Neural cell (in vitro differentiated cells): ENCODE measurements around the gene MPL. TPM values are rescaled to one million over a fixed set of nuclear protein-coding genes. Genes with fewer than 3 reads are reported as not detected.
"Not testable (repeated sequence)": the region's sequence is repeated elsewhere in the genome, so short reads cannot be mapped to it uniquely, and the experiment has no call there.

Source experiments
- H2AFZ ChIP-seq: fragments of 200-600, 300-800 bp; sonication (generic), shearing (Covaris generic); 2 replicates; pipeline ENCODE4 v1.6.0; 2014; ENCODE audit warnings: low read depth, mild to moderate bottlenecking, antibody characterized with exemption, low read length, moderate library complexity
- H3F3A ChIP-seq: fragments of 200-600 bp; shearing (Covaris generic); 2 replicates; pipeline ENCODE4 v1.6.1; 2016; ENCODE audit warnings: mild to moderate bottlenecking, moderate library complexity, mixed read lengths, antibody characterized with exemption, low read length; ENCODE audit not compliant: insufficient read depth, poor library complexity, severe bottlenecking
- H3K27ac ChIP-seq: fragments of 200-600, 300-800 bp; sonication (generic), shearing (Covaris generic); 2 replicates; pipeline ENCODE4 v1.5.1; 2014; ENCODE audit warnings: mild to moderate bottlenecking, low read length, moderate library complexity
- H3K27me3 ChIP-seq: fragments of 300-800, 200-600 bp; sonication (generic), shearing (Covaris generic); 2 replicates; pipeline ENCODE4 v1.6.0; 2014; ENCODE audit warnings: mild to moderate bottlenecking, low read depth, low read length, moderate library complexity; ENCODE audit not compliant: insufficient read depth
- H3K36me3 ChIP-seq: fragments of 300-800, 200-600 bp; sonication (generic), shearing (Covaris generic); 2 replicates; pipeline ENCODE4 v1.5.1; 2014; ENCODE audit warnings: mild to moderate bottlenecking, antibody characterized with exemption, low read length, moderate library complexity; ENCODE audit not compliant: insufficient read depth
- H3K4me2 ChIP-seq: fragments of 300-800, 200-600 bp; sonication (generic), shearing (Covaris generic); 2 replicates; pipeline ENCODE4 v1.6.0; 2014; ENCODE audit warnings: mild to moderate bottlenecking, low read length
- H3K4me3 ChIP-seq: fragments of 300-800, 200-600 bp; sonication (generic), shearing (Covaris generic); 2 replicates; pipeline ENCODE4 v1.5.1; 2014; ENCODE audit warnings: mild to moderate bottlenecking, low read length, moderate library complexity
- H3K79me2 ChIP-seq: fragments of 200-600 bp; shearing (Covaris generic); replicated peaks from 2 replicates; pipeline ENCODE4 v1.6.0; 2014; ENCODE audit warnings: mild to moderate bottlenecking, low read length, moderate library complexity; ENCODE audit not compliant: insufficient read depth
- H3K9ac ChIP-seq: fragments of 300-800, 200-600 bp; sonication (generic), shearing (Covaris generic); 2 replicates; pipeline ENCODE4 v1.6.1; 2016; ENCODE audit warnings: mild to moderate bottlenecking, low read length, mixed read lengths
- H3K9me2 ChIP-seq: fragments of 200-600 bp; shearing (Covaris generic); 2 replicates; pipeline ENCODE4 v1.6.1; 2016; ENCODE audit warnings: mild to moderate bottlenecking, low read length, mixed read lengths; ENCODE audit not compliant: insufficient read depth
- H3K9me3 ChIP-seq: fragments of 200-600, 300-800 bp; sonication (generic), shearing (Covaris generic); 2 replicates; pipeline ENCODE4 v1.6.1; 2016; ENCODE audit warnings: mild to moderate bottlenecking, mixed run types, low read length, moderate library complexity, mixed read lengths
- H4K20me1 ChIP-seq: fragments of 200-600 bp; shearing (Covaris generic); 2 replicates; pipeline ENCODE4 v1.6.1; 2016; ENCODE audit warnings: mild to moderate bottlenecking, mixed run types; ENCODE audit not compliant: insufficient read depth
- EP300 ChIP-seq: fragments of 450-650 bp; conservative IDR thresholded peaks from 2 replicates; pipeline ENCODE4 v1.6.1; 2014; ENCODE audit warnings: antibody characterized with exemption, mild to moderate bottlenecking, moderate library complexity; ENCODE audit not compliant: poor library complexity, severe bottlenecking
- EZH2 ChIP-seq: fragments of 200-600, 300-800 bp; shearing (Covaris generic), sonication (generic); IDR thresholded peaks from 2 replicates; pipeline ENCODE4 v1.6.1; 2014; ENCODE audit warnings: antibody characterized with exemption, low read length, borderline replicate concordance, mild to moderate bottlenecking; ENCODE audit not compliant: insufficient read depth, poor library complexity, severe bottlenecking
- MXI1 ChIP-seq: fragments of 450-650 bp; conservative IDR thresholded peaks from 2 replicates; pipeline ENCODE4 v1.6.1; 2014; ENCODE audit warnings: antibody characterized with exemption, mild to moderate bottlenecking; ENCODE audit not compliant: poor library complexity, severe bottlenecking
- POLR2AphosphoS5 ChIP-seq: IDR thresholded peaks from 2 replicates; pipeline ENCODE4 v1.6.1; 2012
- RAD21 ChIP-seq: fragments of 450-650 bp; conservative IDR thresholded peaks from 2 replicates; pipeline ENCODE4 v1.6.1; 2014; ENCODE audit warnings: antibody characterized with exemption, mild to moderate bottlenecking, moderate library complexity
- REST ChIP-seq: IDR thresholded peaks from 2 replicates; pipeline ENCODE4 v1.6.1; 2012; ENCODE audit warnings: borderline replicate concordance
- SMC3 ChIP-seq: fragments of 450-650 bp; conservative IDR thresholded peaks from 2 replicates; pipeline ENCODE4 v1.6.1; 2014; ENCODE audit warnings: antibody characterized with exemption, mild to moderate bottlenecking, moderate library complexity; ENCODE audit not compliant: poor library complexity
- TAF1 ChIP-seq: IDR thresholded peaks from 2 replicates; pipeline ENCODE4 v1.6.1; 2012; ENCODE audit warnings: low read depth
- polyA plus RNA-seq: library from polyadenylated mRNA; depleted of rRNA; stranded (reverse); fragments of >200 nt; gene quantifications from 2 replicates; pipeline ENCODE4 v1.2.3, GENCODE V29; 2014
- TF ChIP-seq, protein P1 (sequence below): fragments of 450-650 bp; IDR thresholded peaks from 2 replicates; pipeline ENCODE4 v1.5.1; 2014; ENCODE audit warnings: antibody characterized with exemption, mild to moderate bottlenecking, moderate library complexity; ENCODE audit not compliant: poor library complexity, severe bottlenecking

MPL gene
- polyA plus RNA-seq, 1 donor from 2014 or later: not detected

GRCh38 chr1:43398227-43398626 lies 60.6 kb downstream of the MPL start:
- H2AFZ ChIP-seq: no peak overlapping the region
- H3K27me3 ChIP-seq: no peaks in the 10 kb centered on the region
- no peaks in the 10 kb centered on the region for H3K36me3 ChIP-seq
- no peak overlapping the region for H3K4me3 ChIP-seq
- peaks cover 3% of the 10 kb centered on the region for H3K79me2 ChIP-seq
- H3K9ac ChIP-seq: no peak overlapping the region
- no peaks in the 10 kb centered on the region for H3K9me2 ChIP-seq
- H3K27ac ChIP-seq: no peak overlapping the region
- H3F3A ChIP-seq: no peaks in the 10 kb centered on the region
- TF ChIP-seq MXI1: no peak
- TF ChIP-seq SMC3: no peak
- no peak for TF ChIP-seq EZH2
- TF ChIP-seq POLR2AphosphoS5: no peak
- no peak for TF ChIP-seq EP300
- TF ChIP-seq REST: no peak
- TF ChIP-seq, protein P1, sequence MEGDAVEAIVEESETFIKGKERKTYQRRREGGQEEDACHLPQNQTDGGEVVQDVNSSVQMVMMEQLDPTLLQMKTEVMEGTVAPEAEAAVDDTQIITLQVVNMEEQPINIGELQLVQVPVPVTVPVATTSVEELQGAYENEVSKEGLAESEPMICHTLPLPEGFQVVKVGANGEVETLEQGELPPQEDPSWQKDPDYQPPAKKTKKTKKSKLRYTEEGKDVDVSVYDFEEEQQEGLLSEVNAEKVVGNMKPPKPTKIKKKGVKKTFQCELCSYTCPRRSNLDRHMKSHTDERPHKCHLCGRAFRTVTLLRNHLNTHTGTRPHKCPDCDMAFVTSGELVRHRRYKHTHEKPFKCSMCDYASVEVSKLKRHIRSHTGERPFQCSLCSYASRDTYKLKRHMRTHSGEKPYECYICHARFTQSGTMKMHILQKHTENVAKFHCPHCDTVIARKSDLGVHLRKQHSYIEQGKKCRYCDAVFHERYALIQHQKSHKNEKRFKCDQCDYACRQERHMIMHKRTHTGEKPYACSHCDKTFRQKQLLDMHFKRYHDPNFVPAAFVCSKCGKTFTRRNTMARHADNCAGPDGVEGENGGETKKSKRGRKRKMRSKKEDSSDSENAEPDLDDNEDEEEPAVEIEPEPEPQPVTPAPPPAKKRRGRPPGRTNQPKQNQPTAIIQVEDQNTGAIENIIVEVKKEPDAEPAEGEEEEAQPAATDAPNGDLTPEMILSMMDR: no peak
- no peak for TF ChIP-seq TAF1
- TF ChIP-seq RAD21: no peak
- H4K20me1 ChIP-seq: no peaks in the 10 kb centered on the region
- no peaks in the 10 kb centered on the region for H3K9me3 ChIP-seq
- H3K4me2 ChIP-seq: no peak overlapping the region

- not testable (repeated sequence) for H3K9me3 ChIP-seq, H3K4me2 ChIP-seq, H3K27me3 ChIP-seq, H3F3A ChIP-seq, H4K20me1 ChIP-seq, H3K36me3 ChIP-seq, H3K9ac ChIP-seq, H3K4me3 ChIP-seq, H3K27ac ChIP-seq, H3K79me2 ChIP-seq, H2AFZ ChIP-seq, H3K9me2 ChIP-seq
These were observed 62.8 kb downstream of the MPL start for GRCh38 chr1:43400441-43400840.
